NB4 (cell line): ENCODE results near the gene TPR.

ENCODE experiments used
- CTCF ChIP-seq: IDR thresholded peaks from one replicate; pipeline ENCODE4 v1.5.1; 2012; ENCODE audit warnings: low read depth, low read length
- MAX ChIP-seq: IDR thresholded peaks from 2 replicates; pipeline ENCODE4 v1.6.1; 2011; ENCODE audit warnings: low read depth, low read length
- MYC ChIP-seq: IDR thresholded peaks from 2 replicates; pipeline ENCODE4 v1.6.1; 2011; ENCODE audit warnings: low read depth, low read length
- POLR2A ChIP-seq: IDR thresholded peaks from 2 replicates; pipeline ENCODE4 v1.6.1; 2011; ENCODE audit warnings: mild to moderate bottlenecking; ENCODE audit not compliant: insufficient read length; ENCODE audit errors: extremely low read depth

DNA sequence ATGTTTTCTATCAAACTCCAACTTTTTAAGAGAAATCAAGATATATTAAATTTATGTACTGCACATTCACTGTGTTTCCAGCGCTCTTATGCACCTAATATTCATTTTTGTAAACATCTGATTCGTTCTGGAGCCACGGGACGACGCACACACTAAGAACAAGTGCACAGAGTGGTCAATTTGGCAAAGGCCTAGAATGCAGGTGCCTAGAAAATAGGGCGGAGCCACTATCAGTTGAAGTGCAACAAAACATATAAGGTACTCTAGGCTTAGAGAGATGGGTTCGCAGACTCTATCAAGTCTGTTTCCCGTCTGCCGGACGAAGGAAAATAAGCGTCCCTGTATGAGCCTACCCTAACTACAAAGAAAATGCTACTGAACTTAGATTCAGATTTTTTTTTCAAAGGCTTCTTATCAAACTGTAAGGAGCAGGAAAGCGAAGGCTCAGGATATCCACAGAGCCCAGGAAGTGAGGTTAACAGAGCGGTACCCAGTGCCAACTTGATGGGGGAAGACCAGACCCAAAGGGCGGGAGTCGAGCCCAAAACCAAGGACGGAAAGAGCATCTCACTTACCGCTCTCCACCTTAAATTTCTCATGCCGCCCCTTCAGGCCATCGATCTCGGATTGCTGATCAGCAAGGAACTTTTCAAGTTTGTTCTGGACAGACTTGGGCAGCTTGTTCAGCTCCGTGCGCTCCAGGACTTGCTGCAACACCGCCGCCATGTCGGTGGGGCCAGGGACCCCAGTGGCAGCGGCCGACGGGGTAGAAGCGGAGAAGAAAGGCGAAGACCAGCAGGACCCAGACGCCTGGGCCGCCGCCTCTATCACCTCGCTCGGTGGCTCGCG, 526 bp downstream of the TPR start:
- TF ChIP-seq POLR2A, result no peak
- no peak for TF ChIP-seq MAX
- no peak for TF ChIP-seq CTCF
- no peak; the same call in 1 of the 2 replicates for TF ChIP-seq MYC
